ENCODE results near the gene SLC2A2. TPM values are rescaled to one million over a fixed set of nuclear protein-coding genes. Genes with fewer than 3 reads are reported as not detected.

SLC2A2 gene
- total RNA-seq, 4 donors from 2014 or later: not detected

DNA sequence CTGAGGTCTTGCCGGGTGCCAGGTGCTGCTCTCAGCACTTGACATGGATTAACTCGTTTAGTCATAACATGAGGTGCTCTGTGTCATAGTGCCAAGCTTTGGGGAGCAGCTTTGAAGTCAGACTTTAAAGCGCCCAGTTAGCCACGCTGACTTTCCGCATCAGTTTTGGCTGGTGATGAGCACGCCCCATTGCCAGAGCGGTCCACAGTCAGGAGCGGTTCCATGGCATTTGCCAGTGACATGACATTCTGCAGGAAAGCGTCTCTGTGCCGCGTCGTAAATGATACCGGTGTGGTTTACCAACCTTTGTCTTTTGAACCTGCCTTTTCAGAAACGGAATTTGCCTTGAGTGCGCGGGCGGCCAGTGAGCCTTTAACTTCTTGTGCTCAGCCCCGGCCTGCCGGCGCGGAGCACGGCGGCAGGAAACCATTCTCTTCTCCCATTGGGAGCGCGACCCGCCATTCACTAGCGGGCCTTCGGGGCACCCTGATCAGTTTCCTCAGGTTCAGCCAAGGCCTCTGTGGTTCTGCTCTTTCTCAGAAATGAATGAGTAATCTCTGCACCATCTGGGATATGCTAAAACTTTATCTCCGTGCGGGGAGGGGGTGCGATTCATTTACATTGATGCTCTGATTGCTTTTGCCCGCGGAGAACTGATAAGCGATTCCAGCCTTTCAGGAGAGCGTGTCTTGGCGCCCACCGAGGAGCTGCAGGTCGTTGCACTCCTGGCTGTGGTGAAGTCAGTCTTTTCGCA lies 1.7 kb upstream of the SLC2A2 start:
- peak overlapping the region; percentile 5 for H3K4me3 ChIP-seq (ENCODE audit: low read depth, poor library complexity, severe bottlenecking)
- DNase-seq (ENCODE audit: low spot score in 2 of 2): no peak
- 9 to 14% methylated on average over 39 of the region's 39 CpGs for WGBS, 2 donors
- intact Hi-C loops (cut with DNase I; ENCODE audit: low total_unique reads): no loop called here
- TF ChIP-seq CTCF (IDR thresholded peaks at IDR 0.05): no peak
- TF ChIP-seq POLR2A (IDR thresholded peaks at IDR 0.05): no peak

- intact Hi-C loops (cut with DNase I; ENCODE audit: low total_unique reads): no loop called here
- DNase-seq (ENCODE audit: low spot score in 2 of 2): no peak
- TF ChIP-seq POLR2A (IDR thresholded peaks at IDR 0.05) (no peak), CTCF (IDR thresholded peaks at IDR 0.05) (no peak)
- H3K4me3 ChIP-seq (ENCODE audit: low read depth, poor library complexity, severe bottlenecking): no peak overlapping the region
These were observed 3.0 kb downstream of the SLC2A2 start for GRCh38 chr3:171023566-171023965.

GRCh38 chr3:171021377-171021776 lies 5.1 kb downstream of the SLC2A2 start:
- 79 to 83% methylated on average over 4 of the region's 4 CpGs for WGBS, 2 donors
- DNase-seq (ENCODE audit: low spot score in 2 of 2): no peak
- intact Hi-C loops (cut with DNase I; ENCODE audit: low total_unique reads): no loop called here
- TF ChIP-seq POLR2A (IDR thresholded peaks at IDR 0.05): no peak
- TF ChIP-seq CTCF (IDR thresholded peaks at IDR 0.05): no peak
- no peak overlapping the region for H3K4me3 ChIP-seq (ENCODE audit: low read depth, poor library complexity, severe bottlenecking)

DNA sequence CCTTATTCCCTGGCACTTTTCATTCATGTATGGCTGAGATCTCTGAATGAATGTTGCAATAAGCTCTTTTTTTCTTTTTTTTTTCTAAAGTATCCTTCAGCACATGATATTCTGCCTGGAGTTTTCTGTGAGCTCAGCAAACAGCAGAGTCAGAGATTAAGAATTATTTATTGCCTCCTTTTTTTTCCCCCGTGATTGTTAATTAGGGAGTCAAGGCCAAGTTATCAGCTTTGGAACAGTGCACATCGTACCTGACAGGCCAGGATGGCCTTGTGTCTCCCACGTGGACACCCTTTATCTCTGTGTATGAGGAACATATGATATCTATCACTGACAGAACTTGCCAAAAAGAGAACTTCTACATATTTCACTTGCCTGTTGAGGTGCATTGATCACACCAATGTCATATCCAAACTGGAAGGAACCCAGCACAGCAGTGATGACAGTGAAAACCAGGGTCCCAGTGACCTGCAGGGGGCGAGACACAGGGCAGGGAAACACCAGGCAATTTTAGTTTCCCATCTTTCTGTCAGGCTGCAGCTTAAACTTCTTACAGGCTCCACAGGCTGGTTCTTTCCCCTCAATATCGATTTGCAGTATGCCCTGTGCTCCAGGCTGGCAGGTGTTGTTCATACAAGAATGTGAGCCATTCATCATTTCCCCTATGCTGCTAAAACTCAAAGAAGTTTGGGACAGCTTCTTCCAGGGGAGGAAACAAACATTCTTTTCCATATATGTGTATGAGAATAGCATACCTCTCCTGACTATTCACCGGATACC lies 8.2 kb downstream of the SLC2A2 start:
- H3K4me3 ChIP-seq (ENCODE audit: low read depth, poor library complexity, severe bottlenecking): no peak overlapping the region
- TF ChIP-seq POLR2A (IDR thresholded peaks at IDR 0.05) (no peak), CTCF (IDR thresholded peaks at IDR 0.05) (no peak)
- intact Hi-C loops (cut with DNase I; ENCODE audit: low total_unique reads): no loop called here
- 41 to 48% methylated on average over 6 of the region's 6 CpGs for WGBS, 2 donors
- DNase-seq (ENCODE audit: low spot score in 2 of 2): no peak

- TF ChIP-seq CTCF (IDR thresholded peaks at IDR 0.05): no peak
- no peak for TF ChIP-seq POLR2A (IDR thresholded peaks at IDR 0.05)
- intact Hi-C loops (cut with DNase I; ENCODE audit: low total_unique reads): no loop called here
- 84 to 91% methylated on average over 5 of the region's 5 CpGs for WGBS, 2 donors
- H3K4me3 ChIP-seq (ENCODE audit: low read depth, poor library complexity, severe bottlenecking): no peak overlapping the region
- no peak for DNase-seq (ENCODE audit: low spot score in 2 of 2)
These were observed 12.4 kb downstream of the SLC2A2 start for GRCh38 chr3:171013822-171014748.
